B cell (primary cell): ENCODE results near the gene ZNF135. TPM values are rescaled to one million over a fixed set of nuclear protein-coding genes. Genes with fewer than 3 reads are reported as not detected.

Experiments
- ATAC-seq: fragments of 200-7000 bp; cut with Tn5 transposase; one replicate; pipeline ENCODE4 v1.10.0; 2021; ENCODE audit warnings: low read depth, mild to moderate bottlenecking, moderate number of reproducible peaks, moderate library complexity
- CTCF ChIA-PET: fragments of 350-600 bp; sonication (Branson Sonifier 250); formaldehyde crosslinking; loops from one replicate; lab custom pipeline; 2021; ENCODE audit warnings: antibody characterized with exemption, inconsistent platforms; lab: Charles Lee
- POLR2A ChIA-PET: fragments of 350-600 bp; sonication (Branson Sonifier 250); formaldehyde crosslinking; loops from one replicate; lab custom pipeline; 2021; ENCODE audit warnings: antibody characterized with exemption; lab: Charles Lee
- DNase-seq: peaks from one replicate; pipeline ENCODE4 v3.0.0; 2013
- H2AFZ ChIP-seq: 2 replicates; pipeline ENCODE4 v1.6.1; 2012; ENCODE audit warnings: mild to moderate bottlenecking, low read depth, low read length; ENCODE audit not compliant: insufficient read depth, poor library complexity, severe bottlenecking
- H3K27ac ChIP-seq, 2 donors: 1 replicate in 1 of 2; 2 replicates in 1 of 2; pipeline ENCODE4 v1.5.1; 2012 to 2013; ENCODE audit warnings: low read length in 2 of 2, mild to moderate bottlenecking in 2 of 2, moderate library complexity in 1 of 2
- H3K27me3 ChIP-seq, 4 experiments: fragments of 200-600 bp in 1 of 4; sonication (generic) in 1 of 4; replicated peaks in 1 of 4; 1 replicate in 2 of 4; 2 replicates in 2 of 4; pipeline versions ENCODE4 v1.6.1 to v1.7.0; 2013 to 2016; ENCODE audit warnings: low read length in 3 of 4, mild to moderate bottlenecking in 2 of 4, mixed read lengths in 1 of 4, moderate library complexity in 1 of 4; ENCODE audit not compliant: insufficient read depth in 4 of 4, control insufficient read depth in 3 of 4; ENCODE audit errors: control extremely low read depth in 1 of 4
- H3K36me3 ChIP-seq, 2 experiments: replicated peaks in 1 of 2; 1 replicate in 1 of 2; 2 replicates in 1 of 2; pipeline versions ENCODE4 v1.6.1 to v1.7.1; 2013; ENCODE audit warnings: low read length in 1 of 2; ENCODE audit not compliant: insufficient read depth in 2 of 2, control insufficient read depth in 1 of 2; ENCODE audit errors: control extremely low read depth in 1 of 2, extremely low read depth in 1 of 2
- H3K4me1 ChIP-seq, 2 donors: fragments of 200-600 bp in 1 of 2; sonication (generic) in 1 of 2; 1 replicate in 1 of 2; 2 replicates in 1 of 2; pipeline versions ENCODE4 v1.5.1 to v1.6.1; 2013 to 2017; ENCODE audit warnings: low read length in 2 of 2; ENCODE audit not compliant: control insufficient read depth in 2 of 2, insufficient read depth in 2 of 2
- H3K4me2 ChIP-seq: replicated peaks from 2 replicates; pipeline ENCODE3; 2012; ENCODE audit warnings: mild to moderate bottlenecking, low read depth, low read length; ENCODE audit not compliant: poor library complexity, severe bottlenecking
- H3K4me3 ChIP-seq, 5 experiments: fragments of 200-600 bp in 1 of 5; sonication (generic) in 1 of 5; 1 replicate in 3 of 5; 2 replicates in 2 of 5; pipeline versions ENCODE4 v1.5.1 to v1.7.0; 2011 to 2016; ENCODE audit warnings: low read length in 4 of 5, mild to moderate bottlenecking in 4 of 5, low read depth in 2 of 5, control low read depth in 1 of 5, moderate library complexity in 1 of 5; ENCODE audit not compliant: insufficient read depth in 1 of 5; ENCODE audit errors: control extremely low read depth in 1 of 5, extremely low read depth in 1 of 5
- H3K79me2 ChIP-seq: fragments of 200-600 bp; sonication (generic); one replicate; pipeline ENCODE4 v1.6.0; 2016; ENCODE audit warnings: low read length; ENCODE audit not compliant: control insufficient read depth, insufficient read depth
- H3K9ac ChIP-seq: fragments of 200-600 bp; sonication (generic); 2 replicates; pipeline ENCODE4 v1.6.1; 2017; ENCODE audit warnings: mild to moderate bottlenecking, low read length, moderate library complexity
- H3K9me3 ChIP-seq, 3 donors: one replicate each; pipeline versions ENCODE4 v1.6.1 to v1.7.1; 2013; ENCODE audit warnings: low read length in 2 of 3; ENCODE audit not compliant: control insufficient read depth in 2 of 3, insufficient read depth in 1 of 3; ENCODE audit errors: control extremely low read depth in 1 of 3
- H4K20me1 ChIP-seq: 2 replicates; pipeline ENCODE4 v1.6.0; 2012; ENCODE audit warnings: mild to moderate bottlenecking, low read length; ENCODE audit not compliant: insufficient read depth, control insufficient read depth, poor library complexity, severe bottlenecking
- H3K27ac Mint-ChIP-seq: one replicate; pipeline ENCODE4 v1.8.0; 2021; ENCODE audit warnings: mixed read lengths
- H3K27me3 Mint-ChIP-seq: one replicate; pipeline ENCODE4 v1.8.0; 2021; ENCODE audit warnings: mixed read lengths
- H3K4me1 Mint-ChIP-seq: one replicate; pipeline ENCODE4 v1.8.0; 2021; ENCODE audit warnings: mixed read lengths
- H3K4me3 Mint-ChIP-seq: one replicate; pipeline ENCODE4 v1.8.0; 2021; ENCODE audit warnings: mixed read lengths
- H3K9me3 Mint-ChIP-seq: one replicate; pipeline ENCODE4 v1.8.0; 2022; ENCODE audit warnings: mixed read lengths; ENCODE audit not compliant: insufficient read depth
- EZH2 ChIP-seq: IDR thresholded peaks from 2 replicates; pipeline ENCODE4 v1.6.1; 2012; ENCODE audit warnings: borderline replicate concordance, low read depth, mild to moderate bottlenecking, moderate library complexity, low read length; ENCODE audit not compliant: insufficient read depth, poor library complexity, severe bottlenecking
- WGBS: methylation state at CpG from one replicate; pipeline ENCODE4 v1.1.5; 2013; ENCODE audit warnings: missing lambda C conversion rate; ENCODE audit not compliant: insufficient coverage; 5-methylcytosine and 5-hydroxymethylcytosine counted together
- intact Hi-C: fragments of 100-400 bp; cut with micrococcal nuclease; formaldehyde crosslinking; loops from one replicate; pipeline ENCODE4 v1.10.0; 2022
- polyA plus RNA-seq: library from polyadenylated mRNA; depleted of rRNA; stranded (reverse); fragments of >200 nt; gene quantifications from 2 replicates; pipeline ENCODE4 v1.2.3, GENCODE V29; 2012
- total RNA-seq, 2 donors: library from RNA; stranded (reverse); fragments of 120-200 nt in 1 of 2; gene quantifications; 1 replicate in 1 of 2; 2 replicates in 1 of 2; pipeline versions ENCODE4 v1.2.3 to v1.2.4, GENCODE V29; 2013 to 2022
- TF ChIP-seq, protein P1 (sequence below): fragments of 200-600 bp; IDR thresholded peaks from one replicate; pipeline ENCODE4 v1.8.0; 2022; ENCODE audit warnings: antibody characterized with exemption, mild to moderate bottlenecking

ZNF135 gene
- total and polyA plus RNA-seq, 2 donors (not counting 1 experiment from before 2014, with no cell fraction given) = 8.9 to 10.0 TPM

DNA sequence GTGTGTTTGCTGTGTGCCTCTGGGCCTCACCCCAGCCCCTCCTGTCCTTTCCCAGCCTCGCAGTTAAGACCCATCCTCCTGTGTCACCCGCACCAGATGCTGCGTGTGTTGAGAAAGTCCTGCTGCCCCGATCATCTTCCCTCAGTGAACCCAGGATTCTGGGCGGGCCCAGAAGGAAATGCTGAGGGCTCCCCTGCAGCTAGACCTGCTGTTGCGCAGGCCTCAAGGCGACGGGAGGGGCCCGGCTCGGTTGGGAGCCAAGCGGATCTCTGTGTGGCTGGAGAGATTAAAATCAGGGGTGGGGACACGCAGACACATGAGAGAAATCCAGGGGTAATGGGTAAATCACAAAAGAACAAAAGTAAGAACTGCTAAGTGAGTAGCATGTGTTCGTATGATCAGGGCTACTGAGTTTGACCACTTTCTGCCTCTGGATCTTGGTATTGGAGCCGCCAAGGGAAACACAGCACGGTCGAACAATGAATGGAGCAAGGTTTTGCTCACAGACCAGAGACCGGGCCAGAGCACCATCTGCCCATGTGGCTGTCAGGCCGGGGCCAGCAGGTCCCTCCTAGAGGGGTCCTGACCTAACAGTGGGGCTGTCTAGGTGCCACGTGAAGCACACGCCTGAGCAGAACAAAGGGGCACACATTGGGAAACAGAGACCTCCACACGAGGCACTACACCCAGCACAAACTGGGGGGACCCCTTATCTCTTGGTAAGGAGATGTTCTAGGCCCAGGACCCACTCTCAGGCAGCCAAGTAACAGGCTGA lies 18.1 kb upstream of the ZNF135 start:
- ATAC-seq (no peak), DNase-seq (no peak)
- 93% methylated on average over 21 of the region's 21 CpGs for WGBS
- no peaks in the 10 kb centered on the region for H3K4me1 ChIP-seq
- no peak overlapping the region for H3K27ac Mint-ChIP-seq
- H3K4me2 ChIP-seq = no peak overlapping the region
- no peak overlapping the region for H3K4me3 Mint-ChIP-seq
- no peak overlapping the region for H3K4me3 ChIP-seq
- ChIA-PET POLR2A (no interaction called here), CTCF (no interaction called here)
- peaks cover 0 to 89% (median 4%) of the 10 kb centered on the region in 3 donors for H3K9me3 ChIP-seq
- no peaks in the 10 kb centered on the region for H3K79me2 ChIP-seq
- H3K36me3 ChIP-seq = no peaks in the 10 kb centered on the region
- no peak overlapping the region for H3K27ac ChIP-seq
- no peaks in the 10 kb centered on the region for H3K4me1 Mint-ChIP-seq
- H3K9ac ChIP-seq = no peak overlapping the region
- H2AFZ ChIP-seq = no peak overlapping the region
- peaks cover 14% of the 10 kb centered on the region for H3K27me3 Mint-ChIP-seq
- no peaks in the 10 kb centered on the region for H4K20me1 ChIP-seq
- H3K9me3 Mint-ChIP-seq = peaks cover 5% of the 10 kb centered on the region
- TF ChIP-seq EZH2 = no peak
- TF ChIP-seq, protein P1, sequence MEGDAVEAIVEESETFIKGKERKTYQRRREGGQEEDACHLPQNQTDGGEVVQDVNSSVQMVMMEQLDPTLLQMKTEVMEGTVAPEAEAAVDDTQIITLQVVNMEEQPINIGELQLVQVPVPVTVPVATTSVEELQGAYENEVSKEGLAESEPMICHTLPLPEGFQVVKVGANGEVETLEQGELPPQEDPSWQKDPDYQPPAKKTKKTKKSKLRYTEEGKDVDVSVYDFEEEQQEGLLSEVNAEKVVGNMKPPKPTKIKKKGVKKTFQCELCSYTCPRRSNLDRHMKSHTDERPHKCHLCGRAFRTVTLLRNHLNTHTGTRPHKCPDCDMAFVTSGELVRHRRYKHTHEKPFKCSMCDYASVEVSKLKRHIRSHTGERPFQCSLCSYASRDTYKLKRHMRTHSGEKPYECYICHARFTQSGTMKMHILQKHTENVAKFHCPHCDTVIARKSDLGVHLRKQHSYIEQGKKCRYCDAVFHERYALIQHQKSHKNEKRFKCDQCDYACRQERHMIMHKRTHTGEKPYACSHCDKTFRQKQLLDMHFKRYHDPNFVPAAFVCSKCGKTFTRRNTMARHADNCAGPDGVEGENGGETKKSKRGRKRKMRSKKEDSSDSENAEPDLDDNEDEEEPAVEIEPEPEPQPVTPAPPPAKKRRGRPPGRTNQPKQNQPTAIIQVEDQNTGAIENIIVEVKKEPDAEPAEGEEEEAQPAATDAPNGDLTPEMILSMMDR = no peak
- H3K27me3 ChIP-seq = peaks cover 0 to 18% (median 1%) of the 10 kb centered on the region in 4 experiments
- intact Hi-C loops = no loop called here
